GM12878 (cell line): ENCODE results near the gene SPTLC2. TPM values are rescaled to one million over a fixed set of nuclear protein-coding genes. Genes with fewer than 3 reads are reported as not detected.

Experiments
- E2F4 ChIP-seq: IDR thresholded peaks from 2 replicates; pipeline ENCODE4 v1.6.1; 2012; ENCODE audit warnings: low read depth, low read length, improper control_type of control experiment
- IRF4 ChIP-seq: IDR thresholded peaks from 2 replicates; pipeline ENCODE4 v1.6.1; 2011; ENCODE audit warnings: low read depth, low read length
- RCOR1 ChIP-seq: conservative IDR thresholded peaks from 2 replicates; pipeline ENCODE4 v1.6.1; 2012; ENCODE audit warnings: low read depth, low read length, improper control_type of control experiment
- SMAD5 ChIP-seq: IDR thresholded peaks from 2 replicates; pipeline ENCODE4 v1.6.1; 2016; ENCODE audit warnings: antibody characterized with exemption, low read depth
- STAT3 ChIP-seq: IDR thresholded peaks from 2 replicates; pipeline ENCODE4 v1.6.1; 2011; ENCODE audit warnings: low read depth, low read length, improper control_type of control experiment
- ZBTB4 ChIP-seq: fragments of 450-650 bp; formaldehyde crosslinking; IDR thresholded peaks from 2 replicates; pipeline ENCODE4 v1.4.0; 2022; ENCODE audit warnings: mild to moderate bottlenecking, moderate library complexity
- ZNF592 ChIP-seq: fragments of 450-650 bp; IDR thresholded peaks from 2 replicates; pipeline ENCODE4 v1.6.1; 2017; ENCODE audit warnings: mild to moderate bottlenecking, moderate library complexity
- polyA plus RNA-seq, 11 experiments: library from polyadenylated mRNA; depleted of rRNA in 4 of 11; unstranded in 6 of 11; stranded (reverse) in 5 of 11; fragments of >200 nt; fragmentation: Nextera tagmentation in 4 of 11; fragmentation: Illumina TruSeq in 1 of 11; extraction: Ambion mirVana in 4 of 11; extraction: Trizol in 1 of 11; gene quantifications; 1 replicate in 1 of 11; 2 replicates in 10 of 11; pipeline versions ENCODE4 v1.2.1 to v1.2.3, GENCODE V29; 2011 to 2016; ENCODE audit warnings: inconsistent platforms in 2 of 11, missing spikeins in 2 of 11, low read depth in 1 of 11
- total RNA-seq, 4 experiments: library from RNA; depleted of rRNA in 3 of 4; stranded (reverse); fragments of >200 nt in 3 of 4; fragmentation: Illumina TruSeq in 1 of 4; extraction: Trizol in 1 of 4; gene quantifications; 2 replicates each; pipeline versions ENCODE4 v1.2.1 to v1.2.3, GENCODE V29; 2013 to 2021

The SPTLC2 gene
- total and polyA plus RNA-seq, 10 of the 15 experiments (the other 5 are each of a cell fraction or from before 2014, with no cell fraction given): 6.9 to 35.1 (median 19.7) TPM

GRCh38 chr14:77616454-77617229 is at the start of gene SPTLC2 (continued):
- TF ChIP-seq E2F4: no peak
- TF ChIP-seq SMAD5: no peak
- TF ChIP-seq ZNF592: no peak
- no peak for TF ChIP-seq ZBTB4 (CRISPR knock-in tag)
- no peak for TF ChIP-seq IRF4
- no peak for TF ChIP-seq RCOR1
- no peak for TF ChIP-seq STAT3
- TF ChIP-seq, all 136 proteins: peak for 48
